GM10847 (cell line): ENCODE results near the gene SLC33A1.

Source experiments
- POLR2A ChIP-seq: IDR thresholded peaks from 2 replicates; pipeline ENCODE4 v1.6.1; 2011; ENCODE audit not compliant: insufficient read length; ENCODE audit errors: extremely low read depth

SLC33A1 gene

DNA sequence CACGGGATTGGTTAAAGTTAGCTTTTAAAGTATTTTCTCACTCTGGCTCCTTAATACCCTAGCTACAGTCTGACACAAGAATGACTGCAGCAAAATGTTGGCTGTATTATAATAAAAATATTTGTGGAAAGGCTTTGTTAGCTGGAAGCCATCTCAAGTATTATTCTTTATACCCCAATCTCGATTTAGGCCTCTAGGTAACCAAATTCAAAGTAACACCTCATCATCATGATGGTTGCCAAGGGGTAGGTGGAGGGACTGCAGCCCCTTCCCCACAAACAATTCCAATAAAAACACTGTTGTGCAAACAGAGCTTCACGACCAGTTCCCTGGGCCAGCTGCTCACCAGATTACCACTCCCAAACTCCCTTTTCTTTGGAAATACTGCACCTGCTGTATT, 15.5 kb upstream of the SLC33A1 start:
- no peak for TF ChIP-seq POLR2A

DNA sequence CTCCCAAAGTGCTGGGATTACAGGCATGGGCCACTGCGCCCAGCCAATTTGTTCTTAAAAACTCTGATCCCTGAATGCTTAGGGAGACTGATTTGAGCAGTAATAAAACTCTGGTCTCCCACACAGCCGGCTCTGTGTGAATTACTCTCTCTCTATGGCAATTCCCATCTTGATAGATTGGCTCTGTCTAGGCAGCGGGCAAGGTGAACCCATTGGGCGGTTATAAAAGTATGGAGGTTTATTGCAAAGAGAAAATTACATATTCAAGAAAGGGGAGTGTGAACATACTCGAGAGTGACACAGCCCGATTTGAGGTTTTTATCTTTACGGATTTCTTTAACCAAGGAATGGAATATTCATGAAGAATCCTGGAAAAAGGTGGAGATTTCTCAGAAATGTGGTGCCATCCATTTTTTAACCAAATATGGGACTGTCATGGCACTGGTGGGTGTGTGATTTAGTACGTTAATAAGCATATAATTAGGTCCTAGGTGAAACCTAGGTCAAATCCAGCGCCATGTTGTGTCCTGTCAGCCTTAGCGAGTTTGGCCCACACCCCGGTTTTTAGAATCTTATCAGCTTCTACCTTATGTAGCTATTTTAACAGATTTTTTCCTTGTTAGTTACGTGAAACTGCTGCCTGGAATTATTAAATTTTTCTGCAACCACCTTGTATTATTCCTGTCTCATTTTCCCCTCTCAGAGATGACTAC, 9.0 kb upstream of the SLC33A1 start:
- TF ChIP-seq POLR2A = no peak

DNA sequence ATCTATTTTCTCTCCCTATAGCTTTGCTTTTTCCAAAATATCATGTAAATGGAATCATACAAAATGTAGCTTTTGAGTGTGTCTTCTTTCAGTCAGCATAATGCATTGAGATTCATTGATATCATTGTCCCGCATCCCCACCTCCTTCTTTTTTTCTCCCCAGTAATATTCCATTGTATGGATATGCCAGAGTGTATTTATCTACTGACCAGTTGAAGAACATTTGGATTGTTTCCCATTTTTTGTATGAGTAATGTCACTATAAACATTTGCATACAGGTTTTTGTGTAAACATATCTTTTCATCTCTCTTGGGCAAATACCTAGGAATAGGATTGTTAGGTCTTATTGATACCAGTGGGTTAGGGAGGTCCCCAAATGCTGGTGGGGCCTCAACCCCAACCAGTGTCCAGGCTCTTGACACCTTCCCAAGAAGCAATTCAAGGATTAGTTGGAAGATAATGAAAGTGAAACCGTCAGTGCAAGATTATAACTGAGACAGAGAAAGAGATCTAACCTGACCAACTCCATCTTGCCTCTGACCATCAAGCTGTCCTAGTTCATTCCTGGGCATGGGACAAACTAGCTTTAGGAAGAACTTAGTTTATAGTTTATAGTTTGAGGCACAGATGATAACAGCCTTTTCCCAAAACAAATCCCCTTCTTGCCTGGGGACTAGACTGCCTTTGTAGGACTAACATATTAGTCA, 7.4 kb upstream of the SLC33A1 start:
- no peak for TF ChIP-seq POLR2A

DNA sequence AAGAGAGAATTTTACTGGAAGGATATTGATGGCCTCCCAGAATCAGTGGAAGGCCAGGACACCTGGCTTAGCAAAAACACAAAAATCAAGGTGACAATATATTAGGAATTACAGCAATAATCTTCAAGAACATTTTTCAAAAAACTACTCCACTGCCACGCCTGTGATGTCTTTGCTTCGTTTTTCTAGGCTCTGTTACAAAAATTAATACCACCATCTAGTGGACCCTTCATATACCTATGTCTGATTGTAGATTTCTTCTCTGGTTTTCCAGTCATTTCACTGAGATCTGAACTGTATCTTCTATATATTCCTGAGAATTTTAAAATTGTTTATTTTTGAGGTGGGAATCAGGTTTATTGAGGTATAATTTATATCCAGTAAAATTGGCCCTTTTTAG, 5.6 kb upstream of the SLC33A1 start:
- TF ChIP-seq POLR2A = no peak

DNA sequence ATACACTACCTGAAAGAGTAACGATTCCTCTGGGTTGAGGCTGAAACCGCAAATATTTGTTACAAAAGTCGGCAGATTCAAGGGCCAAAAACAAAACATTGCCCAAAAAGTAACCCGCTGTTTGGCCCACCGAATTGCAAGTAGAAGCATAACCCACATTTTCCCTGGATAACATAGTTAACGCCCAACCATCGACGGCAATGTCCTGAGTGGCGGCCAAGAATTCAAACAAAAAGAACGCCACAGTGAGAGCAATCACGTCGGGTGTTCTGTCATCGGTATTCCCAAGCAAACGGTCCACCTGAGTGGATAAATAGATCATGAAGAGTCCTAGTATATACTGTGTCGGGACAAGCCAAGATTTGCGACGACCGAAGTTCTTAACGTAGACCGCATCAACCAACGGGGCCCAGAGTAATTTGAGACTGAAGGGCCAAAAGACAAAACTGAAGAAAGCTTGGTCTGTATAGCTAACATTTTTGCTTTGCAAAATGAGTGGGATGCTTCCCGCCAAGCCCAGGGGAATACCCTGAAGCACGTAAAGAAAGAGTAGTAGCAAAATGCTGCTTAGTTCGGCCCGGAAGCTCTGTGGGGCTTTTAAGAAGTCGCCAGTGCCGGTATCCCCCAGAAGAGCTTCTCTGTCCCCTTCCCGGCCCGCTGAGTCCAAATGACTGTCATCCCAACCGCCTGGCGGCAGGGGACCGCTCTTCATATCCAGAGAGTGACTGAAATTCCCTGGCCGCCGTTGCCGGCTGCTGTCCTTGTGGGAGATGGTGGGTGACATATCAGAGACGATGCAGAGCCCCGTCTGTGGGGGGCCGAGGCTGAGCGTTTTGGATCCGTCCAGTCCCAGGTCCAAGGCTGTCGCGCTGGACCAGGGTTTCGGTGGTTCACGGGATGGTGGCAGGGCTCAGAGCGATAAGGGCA, 750 bp downstream of the SLC33A1 start:
- no peak for TF ChIP-seq POLR2A

DNA sequence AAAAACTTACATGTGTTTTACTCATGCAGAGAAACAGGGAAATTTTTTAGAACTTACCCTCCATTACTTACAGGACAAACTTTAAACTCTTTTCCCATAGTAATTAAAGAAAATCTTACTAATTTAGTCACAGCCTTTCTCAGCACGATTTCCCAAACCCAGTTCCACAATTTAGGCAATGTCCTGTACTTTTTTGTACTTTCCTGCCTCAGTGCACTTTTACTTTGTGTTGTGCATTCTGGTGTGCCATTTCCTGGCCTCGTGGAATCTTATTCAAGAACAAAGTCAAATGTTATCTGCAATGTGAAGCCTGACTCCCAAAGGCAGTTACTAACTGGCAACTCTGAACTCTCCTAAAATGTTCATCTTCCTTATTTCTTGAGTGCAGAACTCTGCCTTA, 1.9 kb downstream of the SLC33A1 start:
- TF ChIP-seq POLR2A = no peak

DNA sequence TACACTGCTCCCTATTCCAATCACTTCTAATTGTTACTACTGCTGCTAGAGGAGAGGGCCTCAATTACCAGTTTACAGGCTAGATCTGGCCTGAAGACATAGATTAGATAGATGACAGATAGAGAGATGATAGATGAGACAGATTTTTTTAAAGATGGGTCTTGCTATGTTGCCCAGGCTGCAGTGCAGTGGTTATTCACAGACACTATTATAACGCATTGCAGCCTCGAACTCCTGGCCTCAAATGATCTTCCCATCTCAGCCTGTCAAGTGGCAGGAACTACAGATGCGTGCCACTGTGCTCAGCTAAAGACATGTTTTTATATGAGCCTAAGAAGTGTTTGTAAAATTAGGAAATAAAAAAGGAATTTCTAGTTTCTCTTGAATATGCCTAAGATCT, 6.2 kb downstream of the SLC33A1 start:
- TF ChIP-seq POLR2A = no peak

DNA sequence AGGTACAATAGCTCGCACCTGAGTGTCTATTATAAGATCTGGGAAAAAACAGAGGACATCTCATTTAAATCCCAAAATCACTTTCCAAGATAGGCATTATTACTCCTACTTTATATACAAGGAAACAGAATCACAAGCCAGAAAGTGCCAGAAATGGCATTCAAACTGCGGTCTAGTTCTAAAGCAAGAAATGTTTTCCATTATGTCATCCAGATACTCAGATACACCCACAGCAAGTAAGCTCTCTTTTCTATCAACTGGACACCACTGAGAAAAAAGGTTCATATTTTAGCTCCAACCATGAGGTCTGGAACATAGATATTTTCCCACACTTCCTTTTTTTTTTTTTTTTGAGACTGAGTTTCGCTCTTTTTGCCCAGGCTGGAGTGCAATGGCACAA, 8.1 kb downstream of the SLC33A1 start:
- no peak for TF ChIP-seq POLR2A

DNA sequence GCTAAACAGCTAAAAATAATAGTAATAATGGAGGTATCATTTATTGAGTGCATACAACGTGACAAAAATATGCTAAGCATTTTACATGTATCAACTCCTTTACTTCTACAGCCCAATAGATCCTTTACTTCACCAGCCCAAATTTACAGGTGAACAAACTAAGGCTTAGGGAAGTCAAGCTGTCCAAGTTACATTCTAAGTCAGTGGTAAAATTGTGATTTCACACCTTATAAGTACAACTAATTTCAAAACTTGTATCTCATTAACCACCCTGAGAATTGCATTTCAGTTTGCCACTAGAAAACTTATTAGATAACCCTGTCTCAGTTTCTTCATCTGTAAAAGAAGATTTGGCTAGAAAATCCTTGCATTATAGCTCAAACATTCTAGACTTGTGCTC, 10.7 kb downstream of the SLC33A1 start:
- no peak for TF ChIP-seq POLR2A

DNA sequence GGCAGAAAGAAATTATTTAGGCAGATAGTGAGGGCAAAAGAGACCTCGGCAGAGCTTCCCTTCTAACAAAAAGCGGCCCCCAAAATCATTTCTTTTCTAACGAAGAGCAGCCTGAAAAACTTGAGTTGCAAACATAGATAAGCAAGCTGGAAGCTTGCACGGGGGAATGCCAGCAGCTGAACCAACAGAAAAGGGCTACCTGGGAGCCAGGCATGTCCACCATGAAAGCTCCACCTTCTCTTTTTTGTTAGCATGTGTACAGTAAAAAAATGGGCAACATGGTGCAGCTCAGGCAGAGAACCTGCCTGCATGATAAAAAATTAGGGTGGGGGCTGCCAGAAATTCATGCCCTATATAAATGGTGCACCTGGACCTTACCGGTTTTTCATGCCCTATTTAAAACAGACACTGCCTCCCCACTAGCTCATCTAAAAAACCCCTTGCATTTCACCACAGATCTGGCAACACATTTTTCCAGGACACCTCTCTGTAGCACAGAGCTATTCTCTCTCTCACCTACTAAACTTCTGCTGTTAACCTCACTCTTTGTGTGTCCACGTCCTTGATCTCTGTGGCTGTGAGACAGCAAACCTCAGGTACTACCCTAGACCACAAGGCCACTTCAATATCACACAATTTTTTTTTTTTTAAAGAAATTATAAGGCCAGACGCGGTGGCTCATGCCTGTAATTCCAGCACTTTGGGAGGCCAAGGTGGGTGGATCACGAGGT, 18.7 kb downstream of the SLC33A1 start:
- TF ChIP-seq POLR2A = no peak

DNA sequence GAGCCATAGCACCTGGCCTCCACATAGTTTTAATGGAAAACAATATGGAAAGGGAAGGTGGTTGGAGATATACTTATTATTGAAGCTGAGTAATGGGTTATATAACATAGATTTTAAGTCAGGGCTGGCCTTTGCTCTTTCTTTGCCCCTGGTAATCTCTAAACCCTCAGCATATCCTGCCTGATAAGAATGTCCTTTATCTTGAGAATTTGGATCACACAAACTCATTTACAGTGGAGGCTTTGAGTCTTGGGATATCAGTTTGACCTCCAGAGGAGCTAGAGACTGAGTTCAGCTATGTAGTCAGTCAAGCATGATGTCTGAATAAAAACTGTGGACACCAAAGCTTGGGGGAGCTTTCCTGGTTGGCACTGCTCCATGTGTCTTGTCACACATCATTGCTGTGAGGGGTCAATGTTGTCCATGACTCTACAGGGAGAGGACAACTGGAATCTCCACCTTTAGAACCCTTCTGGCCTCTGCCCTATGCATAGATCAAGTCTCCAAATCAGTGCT, 39.1 kb downstream of the SLC33A1 start:
- no peak for TF ChIP-seq POLR2A

DNA sequence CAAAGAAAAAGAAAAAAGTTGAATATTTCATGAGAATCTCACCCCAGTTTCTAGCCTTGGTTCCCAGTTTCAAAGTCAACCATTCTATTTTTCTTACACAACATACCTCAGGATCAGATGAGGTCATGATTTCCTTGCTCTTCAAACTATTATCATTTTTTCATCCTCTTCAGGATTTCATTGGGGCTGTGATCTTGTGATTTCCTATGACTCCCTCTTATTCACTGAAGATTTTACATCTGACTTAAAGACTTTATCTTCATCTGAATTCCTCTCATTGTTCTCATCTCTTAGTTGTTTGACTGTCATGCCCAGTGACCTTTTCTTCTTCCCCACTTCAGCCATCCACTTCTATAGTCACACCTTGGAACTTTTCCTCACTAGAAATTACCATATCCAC, 45.0 kb downstream of the SLC33A1 start:
- TF ChIP-seq POLR2A = no peak

DNA sequence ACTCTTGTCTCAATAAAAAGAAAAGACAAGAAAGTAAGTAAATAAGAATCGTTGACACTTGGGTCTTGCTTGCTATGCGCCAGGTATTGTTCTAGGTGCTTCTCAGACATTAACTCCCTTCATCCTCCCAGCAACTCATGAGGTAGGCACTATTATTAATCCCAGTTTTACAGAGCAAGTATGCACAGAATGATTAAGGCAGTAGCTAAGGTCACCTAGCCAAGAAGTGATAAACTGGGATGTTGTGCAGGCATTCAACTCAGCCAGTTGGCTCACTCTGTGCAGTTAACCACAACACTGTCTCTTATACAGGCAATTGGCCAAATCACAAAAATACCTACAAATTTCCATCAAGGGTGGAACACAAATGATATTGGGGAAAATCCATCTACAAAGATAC, 46.4 kb downstream of the SLC33A1 start:
- TF ChIP-seq POLR2A = no peak

DNA sequence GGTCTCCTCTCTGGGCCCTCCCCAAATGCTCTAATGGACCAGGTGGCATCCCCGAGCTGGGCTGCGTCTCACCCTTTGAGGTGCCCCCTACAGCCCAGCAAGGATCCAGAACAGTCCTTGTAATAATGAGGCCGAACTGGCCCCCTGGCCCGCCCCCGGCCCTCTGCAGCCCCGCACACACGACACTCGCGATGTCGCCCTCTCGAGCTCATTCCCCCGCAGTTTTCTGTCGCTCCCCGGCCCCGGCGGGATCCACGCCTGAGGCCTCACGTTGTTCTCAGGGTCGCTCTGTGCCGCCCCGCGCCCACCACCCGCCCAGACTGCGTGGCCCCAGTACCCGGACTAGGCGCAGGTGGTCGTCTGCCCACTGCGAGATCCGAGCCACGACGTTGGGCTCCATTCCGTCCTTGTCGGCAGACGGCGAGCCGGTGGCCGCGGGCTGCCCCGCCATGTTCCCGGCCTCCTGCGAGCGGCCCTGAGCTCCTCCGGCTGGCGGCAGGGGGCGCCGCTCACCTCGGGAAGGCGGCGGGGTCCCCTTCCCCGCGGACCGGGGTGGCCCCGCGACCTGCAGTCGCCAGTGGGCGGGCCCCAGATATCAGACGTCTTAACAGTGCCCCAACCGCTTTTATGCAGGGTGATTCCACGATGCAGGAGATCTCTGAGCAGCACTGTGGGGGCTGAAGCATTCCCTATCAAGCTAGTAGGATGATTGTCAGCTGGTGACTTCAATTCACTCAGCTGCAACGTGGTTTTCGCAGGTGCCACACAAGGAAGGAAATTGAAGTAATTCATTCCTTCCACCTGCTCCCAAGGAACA, 48.2 kb downstream of the SLC33A1 start, which contains the start of gene C3orf33:
Gene C3orf33 (minus strand): TSS at position 477 of the 817 bp plus-strand sequence. CDS start 26 bp downstream, at position 451.
- peak; percentile 43 for TF ChIP-seq POLR2A
